ENCODE measurements around the gene HMX3. TPM values are rescaled to one million over a fixed set of nuclear protein-coding genes. Genes with fewer than 3 reads are reported as not detected.

The HMX3 gene
- polyA plus RNA-seq, 1 donor from 2014 or later = not detected

DNA sequence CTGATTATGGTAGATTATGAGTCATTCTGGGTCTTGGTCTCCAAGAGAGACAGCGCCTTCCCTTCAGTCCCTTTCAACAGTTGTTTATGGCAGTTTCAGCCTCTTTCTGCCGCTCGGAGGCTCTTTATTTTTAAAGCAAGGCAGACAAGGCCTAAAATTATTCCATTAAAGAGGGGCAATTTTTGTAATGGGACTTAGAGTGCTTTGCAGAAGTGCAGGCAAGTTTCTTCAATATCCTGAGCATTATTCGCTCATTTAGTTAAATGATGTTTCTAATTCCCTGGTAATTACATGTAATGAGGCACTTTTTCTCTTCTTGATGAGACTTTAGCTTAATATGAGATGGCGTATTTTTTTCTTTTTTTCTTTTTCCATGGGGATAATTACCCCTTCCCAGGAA lies 52.0 kb downstream of the HMX3 start:
- H3K79me2 ChIP-seq (replicated peaks; ENCODE audit: insufficient read depth, low read length) = no peaks in the 10 kb centered on the region
- no peak overlapping the region for H3K4me2 ChIP-seq (ENCODE audit: low read length)
- H3K27me3 ChIP-seq (ENCODE audit: insufficient read depth, low read depth, low read length) = no peaks in the 10 kb centered on the region
- no peak overlapping the region for H3K9ac ChIP-seq (ENCODE audit: low read length)
- no peak for TF ChIP-seq TAF1 (IDR thresholded peaks at IDR 0.05; ENCODE audit: low read depth)
- no peak for TF ChIP-seq SMC3 (conservative IDR thresholded peaks at IDR 0.05; ENCODE audit: poor library complexity)
- TF ChIP-seq MXI1 (conservative IDR thresholded peaks at IDR 0.05; ENCODE audit: poor library complexity, severe bottlenecking) = no peak
- TF ChIP-seq POLR2AphosphoS5 (IDR thresholded peaks at IDR 0.05) = no peak
- TF ChIP-seq, protein P1, sequence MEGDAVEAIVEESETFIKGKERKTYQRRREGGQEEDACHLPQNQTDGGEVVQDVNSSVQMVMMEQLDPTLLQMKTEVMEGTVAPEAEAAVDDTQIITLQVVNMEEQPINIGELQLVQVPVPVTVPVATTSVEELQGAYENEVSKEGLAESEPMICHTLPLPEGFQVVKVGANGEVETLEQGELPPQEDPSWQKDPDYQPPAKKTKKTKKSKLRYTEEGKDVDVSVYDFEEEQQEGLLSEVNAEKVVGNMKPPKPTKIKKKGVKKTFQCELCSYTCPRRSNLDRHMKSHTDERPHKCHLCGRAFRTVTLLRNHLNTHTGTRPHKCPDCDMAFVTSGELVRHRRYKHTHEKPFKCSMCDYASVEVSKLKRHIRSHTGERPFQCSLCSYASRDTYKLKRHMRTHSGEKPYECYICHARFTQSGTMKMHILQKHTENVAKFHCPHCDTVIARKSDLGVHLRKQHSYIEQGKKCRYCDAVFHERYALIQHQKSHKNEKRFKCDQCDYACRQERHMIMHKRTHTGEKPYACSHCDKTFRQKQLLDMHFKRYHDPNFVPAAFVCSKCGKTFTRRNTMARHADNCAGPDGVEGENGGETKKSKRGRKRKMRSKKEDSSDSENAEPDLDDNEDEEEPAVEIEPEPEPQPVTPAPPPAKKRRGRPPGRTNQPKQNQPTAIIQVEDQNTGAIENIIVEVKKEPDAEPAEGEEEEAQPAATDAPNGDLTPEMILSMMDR (IDR thresholded peaks at IDR 0.05; ENCODE audit: poor library complexity, severe bottlenecking) = no peak
- no peak for TF ChIP-seq EP300 (conservative IDR thresholded peaks at IDR 0.05; ENCODE audit: poor library complexity, severe bottlenecking)
- TF ChIP-seq EZH2 (IDR thresholded peaks at IDR 0.05; ENCODE audit: borderline replicate concordance, insufficient read depth, low read length, poor library complexity, severe bottlenecking) = no peak
- no peak for TF ChIP-seq RAD21 (conservative IDR thresholded peaks at IDR 0.05)
- TF ChIP-seq, protein P2, sequence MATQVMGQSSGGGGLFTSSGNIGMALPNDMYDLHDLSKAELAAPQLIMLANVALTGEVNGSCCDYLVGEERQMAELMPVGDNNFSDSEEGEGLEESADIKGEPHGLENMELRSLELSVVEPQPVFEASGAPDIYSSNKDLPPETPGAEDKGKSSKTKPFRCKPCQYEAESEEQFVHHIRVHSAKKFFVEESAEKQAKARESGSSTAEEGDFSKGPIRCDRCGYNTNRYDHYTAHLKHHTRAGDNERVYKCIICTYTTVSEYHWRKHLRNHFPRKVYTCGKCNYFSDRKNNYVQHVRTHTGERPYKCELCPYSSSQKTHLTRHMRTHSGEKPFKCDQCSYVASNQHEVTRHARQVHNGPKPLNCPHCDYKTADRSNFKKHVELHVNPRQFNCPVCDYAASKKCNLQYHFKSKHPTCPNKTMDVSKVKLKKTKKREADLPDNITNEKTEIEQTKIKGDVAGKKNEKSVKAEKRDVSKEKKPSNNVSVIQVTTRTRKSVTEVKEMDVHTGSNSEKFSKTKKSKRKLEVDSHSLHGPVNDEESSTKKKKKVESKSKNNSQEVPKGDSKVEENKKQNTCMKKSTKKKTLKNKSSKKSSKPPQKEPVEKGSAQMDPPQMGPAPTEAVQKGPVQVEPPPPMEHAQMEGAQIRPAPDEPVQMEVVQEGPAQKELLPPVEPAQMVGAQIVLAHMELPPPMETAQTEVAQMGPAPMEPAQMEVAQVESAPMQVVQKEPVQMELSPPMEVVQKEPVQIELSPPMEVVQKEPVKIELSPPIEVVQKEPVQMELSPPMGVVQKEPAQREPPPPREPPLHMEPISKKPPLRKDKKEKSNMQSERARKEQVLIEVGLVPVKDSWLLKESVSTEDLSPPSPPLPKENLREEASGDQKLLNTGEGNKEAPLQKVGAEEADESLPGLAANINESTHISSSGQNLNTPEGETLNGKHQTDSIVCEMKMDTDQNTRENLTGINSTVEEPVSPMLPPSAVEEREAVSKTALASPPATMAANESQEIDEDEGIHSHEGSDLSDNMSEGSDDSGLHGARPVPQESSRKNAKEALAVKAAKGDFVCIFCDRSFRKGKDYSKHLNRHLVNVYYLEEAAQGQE (IDR thresholded peaks at IDR 0.05; ENCODE audit: borderline replicate concordance) = no peak
- H3K9me2 ChIP-seq (ENCODE audit: insufficient read depth, low read length) = no peaks in the 10 kb centered on the region
- H3K9me3 ChIP-seq (ENCODE audit: low read length) = peaks cover 3% of the 10 kb centered on the region
- H3K36me3 ChIP-seq (ENCODE audit: insufficient read depth, low read length) = no peaks in the 10 kb centered on the region
- no peak overlapping the region for H2AFZ ChIP-seq (ENCODE audit: low read depth, low read length)
- no peak overlapping the region for H3K27ac ChIP-seq (ENCODE audit: low read length)
- H3F3A ChIP-seq (ENCODE audit: insufficient read depth, low read length, poor library complexity, severe bottlenecking) = no peaks in the 10 kb centered on the region
- H3K4me3 ChIP-seq (ENCODE audit: low read length) = no peak overlapping the region
- no peaks in the 10 kb centered on the region for H4K20me1 ChIP-seq (ENCODE audit: insufficient read depth)

Other genes starting within 250 kb of the HMX3 start
- gene FAM24A, start 225.4 kb upstream of the HMX3 start, polyA plus RNA-seq = not detected in 2 replicates
- gene C10orf88, start 181.7 kb upstream of the HMX3 start, polyA plus RNA-seq = 23.7 and 25.8 TPM in 2 replicates
- gene PSTK, start 155.6 kb upstream of the HMX3 start, polyA plus RNA-seq = 21.0 and 27.1 TPM in 2 replicates
- 11.0 and 12.9 TPM in 2 replicates for gene IKZF5, start 127.2 kb upstream of the HMX3 start, polyA plus RNA-seq
- gene ACADSB, start 127.0 kb upstream of the HMX3 start, polyA plus RNA-seq = 20.3 and 21.7 TPM in 2 replicates
- not detected in 2 replicates for gene HMX2, start 12.2 kb downstream of the HMX3 start, polyA plus RNA-seq
- gene BUB3, start 18.4 kb downstream of the HMX3 start, polyA plus RNA-seq = 127 and 162 TPM in 2 replicates